KOPT-K1 (cell line): ENCODE data around the gene COL24A1.

Experiments
- H3K27ac ChIP-seq: fragments of 200-600 bp; sonication (generic); 2 replicates; pipeline ENCODE4 v1.5.1; 2016; ENCODE audit warnings: antibody characterized with exemption, mild to moderate bottlenecking, low read depth, low read length; ENCODE audit not compliant: poor library complexity, severe bottlenecking
- H3K36me3 ChIP-seq: fragments of 200-600 bp; sonication (generic); 2 replicates; pipeline ENCODE4 v1.5.1; 2017; ENCODE audit warnings: antibody characterized with exemption, mild to moderate bottlenecking, low read length, moderate library complexity; ENCODE audit not compliant: insufficient read depth
- H3K9me3 ChIP-seq: fragments of 200-600 bp; sonication (generic); 2 replicates; pipeline ENCODE4 v1.5.1; 2017; ENCODE audit warnings: antibody characterized with exemption, low read length, mild to moderate bottlenecking; ENCODE audit not compliant: insufficient read depth, poor library complexity, severe bottlenecking

The COL24A1 gene

DNA sequence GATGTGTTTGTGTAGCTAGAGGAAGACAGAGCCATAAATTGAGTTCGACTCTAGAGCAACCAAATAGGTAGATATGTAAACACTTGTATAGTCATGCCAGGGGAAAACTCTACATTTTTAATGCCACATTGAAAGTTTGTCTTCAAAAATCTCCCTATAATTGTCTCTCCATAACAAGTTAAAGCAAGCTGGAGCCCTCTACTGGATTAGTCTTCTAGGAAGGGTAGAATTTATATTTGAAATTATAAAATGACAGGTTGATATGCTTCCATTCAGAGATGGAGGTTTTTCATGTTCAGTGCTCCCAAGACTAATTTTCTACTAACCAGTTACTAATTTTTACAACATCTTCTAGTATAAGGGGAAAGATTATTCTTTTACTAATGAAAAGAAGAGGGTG lies 13.1 kb upstream of the COL24A1 start:
- Histone ChIP-seq H3K27ac (no peak overlapping the region), H3K9me3 (no peaks in the 10 kb centered on the region), H3K36me3 (no peaks in the 10 kb centered on the region)

DNA sequence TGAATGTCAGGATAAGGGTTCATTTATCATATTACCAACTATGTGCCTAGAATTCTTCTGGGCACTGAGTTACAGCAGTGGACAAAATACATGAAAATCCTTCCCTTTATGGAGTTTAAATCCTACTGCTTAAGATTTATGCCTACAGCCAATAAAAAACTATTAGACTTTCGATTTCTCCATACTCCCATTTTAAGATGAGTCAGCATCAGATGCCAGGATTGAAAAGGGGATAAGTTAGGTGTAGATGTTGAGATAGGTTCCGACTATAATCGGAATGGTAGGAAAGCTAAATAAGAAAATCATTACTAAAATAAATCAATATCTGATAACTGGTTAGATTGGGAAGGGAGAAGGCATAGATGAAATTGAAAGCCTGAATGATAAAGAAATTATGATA lies 3.2 kb upstream of the COL24A1 start:
- H3K36me3 ChIP-seq = no peaks in the 10 kb centered on the region
- peaks cover 11% of the 10 kb centered on the region for H3K9me3 ChIP-seq
- no peak overlapping the region for H3K27ac ChIP-seq

DNA sequence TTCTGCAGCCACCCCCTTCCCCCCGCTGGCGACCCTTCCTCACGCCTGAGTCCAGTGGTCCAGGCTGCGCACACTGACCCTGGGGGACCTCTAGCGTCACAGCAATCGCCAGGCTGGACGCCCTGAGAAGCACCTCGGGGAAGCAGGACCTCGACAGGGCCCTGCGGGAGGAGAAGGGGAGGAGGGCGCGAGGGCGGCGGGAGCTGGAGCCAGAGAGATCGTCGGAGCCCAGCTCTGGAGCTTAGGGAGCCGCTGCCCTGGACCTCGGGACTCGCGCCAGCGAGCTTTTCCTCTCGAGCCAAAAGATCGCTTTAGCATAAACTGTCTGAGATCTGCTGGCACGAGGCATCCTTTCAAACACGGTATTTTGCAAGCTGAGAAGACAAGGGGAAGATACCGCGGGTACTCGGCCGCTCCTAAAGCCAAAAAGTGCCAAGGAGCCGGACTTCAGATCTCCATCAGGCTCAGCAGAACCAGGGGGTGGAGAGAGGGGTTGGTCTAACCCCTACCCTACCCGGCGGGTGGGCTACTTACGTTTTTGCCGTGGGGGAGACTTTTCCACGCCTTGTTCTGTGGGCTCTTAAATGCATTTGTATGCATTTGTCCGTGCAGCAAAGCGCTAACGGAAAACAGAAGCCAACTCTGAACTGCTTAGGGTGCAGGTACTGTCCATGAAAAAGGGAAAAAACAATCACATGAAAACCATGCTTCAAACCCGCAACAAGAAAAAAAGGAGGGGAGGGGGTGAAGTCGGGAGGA lies 586 bp downstream of the COL24A1 start:
- H3K27ac ChIP-seq = no peak overlapping the region
- H3K36me3 ChIP-seq = no peaks in the 10 kb centered on the region
- H3K9me3 ChIP-seq = peaks cover 12% of the 10 kb centered on the region

DNA sequence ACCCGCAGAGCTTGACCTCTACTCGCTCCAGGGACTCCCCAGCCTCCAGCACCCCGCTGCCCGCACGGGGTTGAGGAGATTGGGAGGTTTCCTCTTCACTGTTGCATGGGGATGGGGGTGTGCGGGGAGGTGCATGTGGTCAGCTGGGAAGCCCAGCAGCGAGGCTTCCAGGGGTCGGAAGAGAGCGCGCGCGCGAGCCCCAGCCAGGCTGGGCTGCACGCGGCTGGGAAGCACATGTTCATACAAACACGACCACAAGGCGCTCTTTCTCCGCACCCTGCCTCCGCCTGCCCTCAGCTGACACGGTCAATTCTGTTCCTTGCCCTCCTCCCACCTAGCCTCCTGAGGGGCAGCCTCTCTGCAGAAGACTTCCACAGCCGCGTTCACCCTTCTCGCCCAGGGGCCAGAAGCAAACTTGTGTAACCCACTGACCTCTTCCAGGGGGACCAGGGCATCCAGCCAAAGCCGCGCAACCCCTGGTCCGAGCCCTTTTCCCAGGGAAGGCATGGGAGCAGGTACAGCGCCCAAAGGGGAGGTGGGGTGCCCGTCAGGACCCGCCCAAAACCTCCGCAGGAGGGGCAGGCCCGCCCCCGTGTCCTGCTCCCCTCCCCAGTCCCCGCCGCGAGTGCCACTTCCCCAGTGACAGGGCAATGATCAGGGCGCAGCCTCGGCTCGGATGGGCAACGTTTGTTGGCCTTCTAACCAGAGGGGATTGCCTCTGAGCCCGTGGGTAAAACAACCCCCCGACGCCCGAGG lies 1.3 kb downstream of the COL24A1 start:
- H3K36me3 ChIP-seq = no peaks in the 10 kb centered on the region
- H3K9me3 ChIP-seq = peaks cover 12% of the 10 kb centered on the region
- H3K27ac ChIP-seq = no peak overlapping the region

DNA sequence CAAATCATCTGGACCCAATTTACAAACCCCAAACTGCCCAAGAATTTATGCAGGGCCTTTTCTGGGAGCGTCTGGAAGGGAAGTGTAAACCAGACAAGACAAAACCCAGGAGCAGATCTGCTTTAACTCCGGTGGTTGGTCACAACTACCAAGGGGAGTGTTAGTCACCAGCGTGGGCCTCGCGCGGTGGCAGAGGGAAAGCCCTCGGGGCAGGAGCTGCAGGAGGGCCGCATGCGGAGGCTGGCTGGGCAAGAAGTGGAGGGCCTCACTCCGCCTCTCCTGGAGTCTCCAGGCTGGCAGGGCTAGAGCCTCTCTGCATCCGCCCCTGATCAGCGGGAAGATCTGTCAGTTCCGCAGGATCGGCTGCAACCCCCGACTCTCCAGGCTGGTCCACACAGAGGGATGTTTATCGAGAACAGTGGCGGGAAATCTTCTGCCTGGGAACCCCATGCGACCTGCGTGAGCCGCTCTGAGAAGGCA lies 2.0 kb downstream of the COL24A1 start:
- H3K36me3 ChIP-seq = no peaks in the 10 kb centered on the region
- no peak overlapping the region for H3K27ac ChIP-seq
- peaks cover 12% of the 10 kb centered on the region for H3K9me3 ChIP-seq

DNA sequence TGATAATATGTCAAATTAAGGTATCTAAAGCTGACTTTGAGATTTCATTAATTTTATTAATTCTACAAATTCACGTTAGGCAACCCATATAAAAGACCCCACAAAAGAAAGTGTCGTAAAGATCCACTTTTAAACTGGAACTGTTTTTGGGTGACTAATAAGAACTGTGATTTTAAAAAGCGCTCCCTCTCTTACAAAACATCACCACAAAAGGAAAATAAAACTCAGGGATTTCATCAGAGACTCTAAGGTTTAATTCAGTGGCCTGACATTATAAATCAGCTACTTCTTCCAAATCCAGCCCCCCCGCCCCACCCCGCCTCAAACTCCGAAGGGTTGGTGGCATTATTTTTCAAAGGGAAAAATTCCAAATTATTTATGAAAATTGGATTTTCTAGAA lies 2.7 kb downstream of the COL24A1 start:
- Histone ChIP-seq H3K9me3 (peaks cover 12% of the 10 kb centered on the region), H3K36me3 (no peaks in the 10 kb centered on the region), H3K27ac (no peak overlapping the region)

DNA sequence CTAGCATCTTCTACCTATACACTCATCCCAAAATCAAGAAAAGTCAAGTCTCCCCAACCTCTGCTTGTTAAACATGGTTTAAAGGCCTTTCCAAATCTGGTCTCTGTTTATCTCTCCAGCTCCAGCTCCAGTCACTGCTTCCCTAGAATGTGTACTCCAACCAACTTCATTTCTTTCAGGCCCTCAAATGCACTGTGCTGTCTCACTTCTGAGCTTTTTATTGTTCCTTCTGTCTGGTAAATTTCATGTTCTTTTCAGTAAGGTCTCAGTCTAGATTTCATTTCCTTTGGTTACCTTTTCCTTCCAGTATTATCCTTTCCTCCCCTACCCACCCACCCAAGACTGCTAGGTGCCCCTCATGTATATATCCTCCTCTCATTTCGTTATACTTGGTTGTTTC lies 3.7 kb downstream of the COL24A1 start:
- H3K36me3 ChIP-seq = no peaks in the 10 kb centered on the region
- H3K9me3 ChIP-seq = peaks cover 12% of the 10 kb centered on the region
- H3K27ac ChIP-seq = no peak overlapping the region

DNA sequence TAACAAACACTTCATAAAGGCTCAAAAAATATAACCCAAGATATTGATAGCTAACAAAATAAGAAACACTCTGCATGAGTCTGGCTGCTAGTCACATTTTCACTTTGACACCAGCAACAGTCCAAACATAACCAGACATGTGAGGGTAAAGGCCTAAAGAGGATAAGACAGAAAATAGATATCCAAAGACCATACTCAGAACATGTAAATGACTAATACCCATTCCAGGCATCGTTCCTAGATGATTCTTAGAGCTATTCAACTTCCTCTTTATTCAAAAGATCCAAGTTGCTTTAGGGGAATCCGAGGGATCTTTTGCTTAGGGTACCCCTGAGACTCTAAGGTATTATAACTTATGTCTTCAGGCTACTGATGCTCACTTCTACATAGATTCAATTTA lies 5.1 kb downstream of the COL24A1 start:
- peaks cover 12% of the 10 kb centered on the region for H3K9me3 ChIP-seq
- no peaks in the 10 kb centered on the region for H3K36me3 ChIP-seq
- no peak overlapping the region for H3K27ac ChIP-seq

DNA sequence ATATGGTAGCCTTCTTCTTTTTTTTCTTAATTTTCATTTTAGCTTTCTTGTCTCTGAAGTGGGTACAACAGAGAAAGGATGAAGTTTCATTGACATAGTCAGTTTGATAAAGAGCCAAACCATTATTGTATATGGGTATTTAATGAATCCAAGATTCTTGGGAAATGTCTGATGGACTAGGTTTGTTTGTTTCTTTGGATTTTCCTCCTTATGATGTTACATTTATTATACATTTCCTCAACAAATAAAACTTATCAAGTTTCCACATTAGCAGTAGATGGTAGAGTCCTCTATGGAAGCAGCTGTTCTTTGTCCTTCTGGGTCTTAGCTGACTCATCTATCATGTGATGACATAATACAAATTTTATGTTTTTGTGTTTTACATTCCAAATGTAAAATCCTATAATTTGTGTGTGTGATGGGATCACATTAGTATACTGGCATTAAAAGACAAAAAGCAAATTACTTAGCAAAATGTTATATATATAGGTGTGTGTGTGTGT lies 6.0 kb downstream of the COL24A1 start:
- Histone ChIP-seq H3K27ac (no peak overlapping the region), H3K9me3 (peaks cover 9% of the 10 kb centered on the region), H3K36me3 (no peaks in the 10 kb centered on the region)

DNA sequence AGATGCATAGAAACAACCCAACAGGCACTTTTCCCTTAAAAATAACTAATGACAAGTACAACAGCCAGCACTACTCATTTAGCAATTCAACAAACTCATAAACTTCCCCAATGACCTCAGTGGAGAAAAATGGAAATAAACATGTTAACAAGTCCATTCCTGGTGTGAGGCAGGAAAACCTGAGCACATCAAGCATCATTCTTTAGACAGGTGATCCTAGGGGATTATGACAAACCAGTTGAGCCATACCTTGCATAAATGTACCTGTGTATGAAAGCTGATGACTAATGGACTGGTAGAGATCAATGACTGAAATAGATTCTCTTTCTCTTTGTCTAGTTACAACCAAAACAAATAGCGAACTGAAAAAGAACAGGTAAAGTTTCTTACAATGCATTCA lies 7.0 kb downstream of the COL24A1 start:
- no peak overlapping the region for H3K27ac ChIP-seq
- no peaks in the 10 kb centered on the region for H3K36me3 ChIP-seq
- H3K9me3 ChIP-seq = no peaks in the 10 kb centered on the region

DNA sequence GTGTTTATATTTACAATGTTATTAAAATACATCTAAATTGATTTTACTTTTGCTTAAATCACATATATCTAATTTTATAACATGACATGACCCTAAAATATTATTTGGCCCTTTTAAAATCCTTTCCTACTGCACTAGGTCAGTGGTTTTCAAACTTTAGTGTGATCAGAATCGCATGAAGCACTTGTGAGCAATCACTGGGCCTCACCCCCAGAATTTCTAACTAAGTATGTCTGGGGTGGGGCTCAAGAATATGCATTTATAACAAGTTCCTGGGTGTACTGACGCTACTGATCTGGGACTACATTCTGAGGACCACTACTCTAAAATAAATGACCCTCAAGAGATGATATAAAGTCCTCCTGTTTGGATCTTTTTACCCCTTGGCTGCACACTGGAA lies 8.8 kb downstream of the COL24A1 start:
- Histone ChIP-seq H3K27ac (no peak overlapping the region), H3K9me3 (no peaks in the 10 kb centered on the region), H3K36me3 (no peaks in the 10 kb centered on the region)

DNA sequence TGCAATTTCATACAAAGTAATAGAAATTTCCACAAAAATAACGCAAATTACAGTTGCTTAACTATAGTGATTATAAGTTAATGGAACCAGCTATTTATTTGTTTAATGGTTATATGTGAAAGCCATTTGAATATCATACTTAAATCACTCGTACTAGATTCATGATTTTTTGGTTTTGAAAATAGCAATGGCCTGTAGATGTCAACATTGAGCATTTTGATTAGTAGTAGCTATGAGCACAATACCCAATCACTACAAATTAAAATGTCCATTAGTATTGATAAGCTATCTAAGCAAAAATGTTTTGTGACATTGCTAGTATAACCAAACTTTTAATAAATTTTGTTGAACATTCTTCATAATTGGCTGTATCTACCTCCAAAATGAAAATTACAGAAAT lies 10.0 kb downstream of the COL24A1 start:
- H3K27ac ChIP-seq = no peak overlapping the region
- H3K36me3 ChIP-seq = no peaks in the 10 kb centered on the region
- H3K9me3 ChIP-seq = no peaks in the 10 kb centered on the region

DNA sequence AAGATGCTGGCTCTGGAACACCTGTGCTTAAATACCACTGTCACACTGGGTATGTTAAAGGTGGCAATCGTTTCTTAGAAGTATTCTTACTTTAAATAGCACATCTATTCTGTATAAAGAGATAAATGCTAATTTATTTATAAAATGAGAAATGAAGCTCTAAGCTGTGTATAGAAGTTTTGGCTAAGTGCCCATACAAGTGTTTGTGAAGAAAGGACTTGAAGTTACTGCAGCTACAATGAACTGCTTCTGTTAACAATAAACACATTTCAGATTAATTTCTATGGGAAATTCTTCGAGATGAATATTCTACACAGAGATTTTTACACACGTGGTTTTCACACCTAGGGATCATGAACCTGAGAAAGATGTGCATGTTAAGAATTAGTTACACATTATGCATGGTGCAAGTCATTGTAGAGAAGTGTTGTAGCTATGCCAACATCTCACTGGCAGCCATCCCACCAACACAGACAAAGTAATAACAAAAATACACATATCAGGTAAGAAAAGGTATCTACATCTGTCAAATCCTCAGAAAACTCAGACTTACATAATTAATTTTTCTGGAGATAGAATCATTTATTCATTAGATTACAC lies 16.2 kb downstream of the COL24A1 start:
- no peaks in the 10 kb centered on the region for H3K36me3 ChIP-seq
- H3K27ac ChIP-seq = no peak overlapping the region

DNA sequence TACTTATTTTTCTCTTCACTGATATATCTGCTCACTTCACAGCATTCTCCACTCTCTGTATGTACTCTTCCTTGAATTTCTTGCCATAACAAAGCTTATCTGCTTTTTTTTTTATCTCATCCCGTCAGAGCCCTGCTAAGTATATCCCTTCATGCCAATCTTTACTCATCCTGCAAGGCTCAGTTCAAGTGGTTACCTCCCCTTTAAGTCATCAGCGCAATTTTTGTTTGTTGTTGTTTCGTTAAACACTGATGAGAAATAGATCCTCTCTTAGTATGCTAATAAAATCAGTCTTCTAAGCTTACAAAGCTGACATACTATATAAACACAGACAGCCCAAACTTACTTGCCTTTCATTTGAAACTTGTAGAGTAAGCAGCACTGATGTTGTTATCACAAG lies 17.8 kb downstream of the COL24A1 start:
- H3K36me3 ChIP-seq = no peaks in the 10 kb centered on the region
- no peak overlapping the region for H3K27ac ChIP-seq
- H3K9me3 ChIP-seq = no peaks in the 10 kb centered on the region

More for the DNA sequence above, 16.2 kb downstream of the COL24A1 start:
- H3K9me3 ChIP-seq = no peaks in the 10 kb centered on the region

DNA sequence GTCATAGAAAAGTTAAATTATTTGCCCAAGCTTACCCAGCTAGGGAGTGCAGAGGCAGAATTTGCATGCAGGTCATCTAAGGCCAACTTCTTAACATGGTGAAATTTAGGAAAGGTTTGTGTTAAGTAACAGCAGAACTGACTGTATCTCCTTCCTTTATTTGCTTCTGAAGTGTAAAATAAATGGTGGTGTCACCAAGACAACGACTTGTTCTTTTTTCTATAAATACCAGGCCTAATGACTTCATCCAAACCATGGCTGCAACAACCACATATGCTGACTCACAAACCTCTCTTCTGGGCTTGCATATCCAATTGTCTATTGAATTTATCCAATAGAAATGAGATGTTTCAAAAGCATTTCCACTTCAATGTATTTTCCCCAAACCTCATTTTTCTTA lies 19.1 kb downstream of the COL24A1 start:
- Histone ChIP-seq H3K9me3 (no peaks in the 10 kb centered on the region), H3K36me3 (no peaks in the 10 kb centered on the region), H3K27ac (no peak overlapping the region)
